ENCODE measurements around the gene TRIM54.
"Not testable (repeated sequence)": the region's sequence is repeated elsewhere in the genome, so short reads cannot be mapped to it uniquely, and the experiment has no call there.

The TRIM54 gene

GRCh38 chr2:27296481-27296880 is 14.3 kb downstream of the TRIM54 start:
- no peak for DNase-seq (ENCODE audit: low read depth)
- H3K4me3 ChIP-seq (ENCODE audit: low read depth, low read length), result no peak overlapping the region
- TF ChIP-seq CTCF (IDR thresholded peaks at IDR 0.05; ENCODE audit: control insufficient read depth, extremely low read depth, insufficient read depth), result no peak

GRCh38 chr2:27297195-27297594 is 15.0 kb downstream of the TRIM54 start:
- TF ChIP-seq CTCF (IDR thresholded peaks at IDR 0.05; ENCODE audit: control insufficient read depth, extremely low read depth, insufficient read depth), result no peak
- DNase-seq (ENCODE audit: low read depth), result no peak

GRCh38 chr2:27298391-27299080 is 16.3 kb downstream of the TRIM54 start:
- no peak for TF ChIP-seq CTCF (IDR thresholded peaks at IDR 0.05; ENCODE audit: control insufficient read depth, extremely low read depth, insufficient read depth)
- H3K4me3 ChIP-seq (ENCODE audit: low read depth, low read length), result no peak overlapping the region
- DNase-seq (ENCODE audit: low read depth), result peak; percentile 62

More at GRCh38 chr2:27297195-27297594, 15.0 kb downstream of the TRIM54 start:
- no peak overlapping the region for H3K4me3 ChIP-seq (ENCODE audit: low read depth, low read length)

- H3K4me3 ChIP-seq (ENCODE audit: low read depth, low read length); DNase-seq (ENCODE audit: low read depth): not testable (repeated sequence)
Observed at GRCh38 chr2:27300606-27301005, 18.4 kb downstream of the TRIM54 start.

- peak; percentile 75 for TF ChIP-seq CTCF (IDR thresholded peaks at IDR 0.05; ENCODE audit: control insufficient read depth, extremely low read depth, insufficient read depth)
- peak; percentile 33 for DNase-seq (ENCODE audit: low read depth)
- H3K4me3 ChIP-seq (ENCODE audit: low read depth, low read length), result no peak overlapping the region
Observed at GRCh38 chr2:27303093-27304025, 21.1 kb downstream of the TRIM54 start.

- no peak for TF ChIP-seq CTCF (IDR thresholded peaks at IDR 0.05; ENCODE audit: control insufficient read depth, extremely low read depth, insufficient read depth)
- DNase-seq (ENCODE audit: low read depth), result no peak
- H3K4me3 ChIP-seq (ENCODE audit: low read depth, low read length), result no peak overlapping the region
Observed at GRCh38 chr2:27304488-27305240, 22.4 kb downstream of the TRIM54 start.

- no peak overlapping the region for H3K4me3 ChIP-seq (ENCODE audit: low read depth, low read length)
- TF ChIP-seq CTCF (IDR thresholded peaks at IDR 0.05; ENCODE audit: control insufficient read depth, extremely low read depth, insufficient read depth), result no peak
- no peak for DNase-seq (ENCODE audit: low read depth)
Observed at GRCh38 chr2:27305516-27305915, 23.3 kb downstream of the TRIM54 start.
